PC-9 (cell line): ENCODE data around the gene BMP10. TPM values are rescaled to one million over a fixed set of nuclear protein-coding genes. Genes with fewer than 3 reads are reported as not detected.

Experiments used
- BruUV-seq: library from RNA; stranded (reverse); fragments of 400-500 nt; replicated peaks from 2 replicates; lab custom pipeline; 2021; lab: Mats Ljungman, UMichigan
- CTCF ChIA-PET: fragments of 300-600 bp; sonication (Branson Sonifier 250); formaldehyde crosslinking; loops from one replicate; lab custom pipeline; 2022; ENCODE audit warnings: antibody characterized with exemption; lab: Charles Lee
- POLR2A ChIA-PET: fragments of 300-600 bp; sonication (Branson Sonifier 250); formaldehyde crosslinking; loops from one replicate; lab custom pipeline; 2022; ENCODE audit warnings: antibody characterized with exemption; ENCODE audit not compliant: unreplicated experiment; lab: Charles Lee
- DNase-seq, 2 experiments: peaks; one replicate each; pipeline versions ENCODE4 v3.0.0 to v3.0.0-alpha.2; 2015 to 2022; ENCODE audit warnings: mixed read lengths in 1 of 2
- H2AFZ ChIP-seq: fragments of 200-600 bp; sonication (generic); 2 replicates; pipeline ENCODE4 v1.8.1; 2017; ENCODE audit warnings: antibody characterized with exemption
- H3F3A ChIP-seq: fragments of 200-600 bp; sonication (generic); 2 replicates; pipeline ENCODE4 v1.8.1; 2017; ENCODE audit warnings: antibody characterized with exemption, mild to moderate bottlenecking, low read depth; ENCODE audit not compliant: insufficient read depth
- H3K27ac ChIP-seq: fragments of 200-600 bp; sonication (generic); 2 replicates; pipeline ENCODE4 v1.6.1; 2016; ENCODE audit warnings: mixed run types
- H3K27me3 ChIP-seq: fragments of 200-600 bp; sonication (generic); 2 replicates; pipeline ENCODE4 v1.6.1; 2016; ENCODE audit warnings: low read depth, mixed run types; ENCODE audit not compliant: insufficient read depth
- H3K36me3 ChIP-seq: fragments of 200-600 bp; sonication (generic); 2 replicates; pipeline ENCODE4 v1.6.1; 2016; ENCODE audit warnings: low read depth, mixed run types
- H3K4me1 ChIP-seq: fragments of 200-600 bp; sonication (generic); replicated peaks from 2 replicates; pipeline ENCODE4 v1.6.1; 2016; ENCODE audit warnings: mixed run types; ENCODE audit not compliant: insufficient read depth
- H3K4me2 ChIP-seq: fragments of 200-600 bp; sonication (generic); 2 replicates; pipeline ENCODE4 v1.6.1; 2017; ENCODE audit warnings: mixed run types
- H3K4me3 ChIP-seq: fragments of 200-600 bp; sonication (generic); 2 replicates; pipeline ENCODE4 v1.6.1; 2016; ENCODE audit warnings: mixed run types
- H3K79me2 ChIP-seq: fragments of 200-600 bp; sonication (generic); 2 replicates; pipeline ENCODE4 v1.6.1; 2017; ENCODE audit warnings: low read depth, mixed run types
- H3K9me2 ChIP-seq: fragments of 200-600 bp; sonication (generic); 2 replicates; pipeline ENCODE4 v1.8.1; 2017; ENCODE audit warnings: mild to moderate bottlenecking; ENCODE audit not compliant: insufficient read depth
- H3K9me3 ChIP-seq: fragments of 200-600 bp; sonication (generic); 2 replicates; pipeline ENCODE4 v1.8.1; 2016; ENCODE audit warnings: low read depth; ENCODE audit not compliant: insufficient read depth
- H4K20me1 ChIP-seq: fragments of 200-600 bp; sonication (generic); 2 replicates; pipeline ENCODE4 v1.8.1; 2017; ENCODE audit not compliant: insufficient read depth
- EZH2 ChIP-seq: fragments of 200-600 bp; sonication (generic); IDR thresholded peaks from 2 replicates; pipeline ENCODE4 v1.8.0; 2017; ENCODE audit warnings: antibody characterized with exemption, low read depth
- intact Hi-C: fragments of 100-400 bp; cut with micrococcal nuclease; formaldehyde crosslinking; loops from one replicate; pipeline ENCODE4 v1.10.0; 2022; ENCODE audit not compliant: unreplicated experiment
- total RNA-seq: library from RNA; stranded (reverse); gene quantifications from 2 replicates; pipeline ENCODE4 v1.2.3, GENCODE V29; 2021
- TF ChIP-seq, protein P1 (sequence below): fragments of 200-600 bp; sonication (generic); conservative IDR thresholded peaks from 2 replicates; pipeline ENCODE4 v1.6.1; 2017; ENCODE audit warnings: mixed run types, antibody characterized with exemption, mild to moderate bottlenecking, moderate library complexity

The BMP10 gene
- total RNA-seq, 1 experiment from 2014 or later = not detected

GRCh38 chr2:68889021-68889420 lies 17.8 kb upstream of the BMP10 start:
- no peak for DNase-seq
- no peaks in the 10 kb centered on the region for H4K20me1 ChIP-seq
- H3K9me2 ChIP-seq = no peaks in the 10 kb centered on the region
- H3F3A ChIP-seq = no peaks in the 10 kb centered on the region
- no peaks in the 10 kb centered on the region for H3K4me1 ChIP-seq
- POLR2A ChIA-PET = no interaction called here
- no peak overlapping the region for H3K4me2 ChIP-seq
- H3K79me2 ChIP-seq = no peaks in the 10 kb centered on the region
- no TSS peak for BruUV-seq
- no peak for TF ChIP-seq EZH2
- TF ChIP-seq, protein P1, sequence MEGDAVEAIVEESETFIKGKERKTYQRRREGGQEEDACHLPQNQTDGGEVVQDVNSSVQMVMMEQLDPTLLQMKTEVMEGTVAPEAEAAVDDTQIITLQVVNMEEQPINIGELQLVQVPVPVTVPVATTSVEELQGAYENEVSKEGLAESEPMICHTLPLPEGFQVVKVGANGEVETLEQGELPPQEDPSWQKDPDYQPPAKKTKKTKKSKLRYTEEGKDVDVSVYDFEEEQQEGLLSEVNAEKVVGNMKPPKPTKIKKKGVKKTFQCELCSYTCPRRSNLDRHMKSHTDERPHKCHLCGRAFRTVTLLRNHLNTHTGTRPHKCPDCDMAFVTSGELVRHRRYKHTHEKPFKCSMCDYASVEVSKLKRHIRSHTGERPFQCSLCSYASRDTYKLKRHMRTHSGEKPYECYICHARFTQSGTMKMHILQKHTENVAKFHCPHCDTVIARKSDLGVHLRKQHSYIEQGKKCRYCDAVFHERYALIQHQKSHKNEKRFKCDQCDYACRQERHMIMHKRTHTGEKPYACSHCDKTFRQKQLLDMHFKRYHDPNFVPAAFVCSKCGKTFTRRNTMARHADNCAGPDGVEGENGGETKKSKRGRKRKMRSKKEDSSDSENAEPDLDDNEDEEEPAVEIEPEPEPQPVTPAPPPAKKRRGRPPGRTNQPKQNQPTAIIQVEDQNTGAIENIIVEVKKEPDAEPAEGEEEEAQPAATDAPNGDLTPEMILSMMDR = no peak
- H3K9me3 ChIP-seq = no peaks in the 10 kb centered on the region
- H3K4me3 ChIP-seq = no peak overlapping the region
- CTCF ChIA-PET = no interaction called here
- intact Hi-C loops = loop anchor here (1.0 kb wide), 1 partner anchor 19 kb away; no protein-coding TSS in a partner anchor
- no peak overlapping the region for H2AFZ ChIP-seq
- no peaks in the 10 kb centered on the region for H3K36me3 ChIP-seq
- H3K27me3 ChIP-seq = no peaks in the 10 kb centered on the region
- no peak overlapping the region for H3K27ac ChIP-seq

DNA sequence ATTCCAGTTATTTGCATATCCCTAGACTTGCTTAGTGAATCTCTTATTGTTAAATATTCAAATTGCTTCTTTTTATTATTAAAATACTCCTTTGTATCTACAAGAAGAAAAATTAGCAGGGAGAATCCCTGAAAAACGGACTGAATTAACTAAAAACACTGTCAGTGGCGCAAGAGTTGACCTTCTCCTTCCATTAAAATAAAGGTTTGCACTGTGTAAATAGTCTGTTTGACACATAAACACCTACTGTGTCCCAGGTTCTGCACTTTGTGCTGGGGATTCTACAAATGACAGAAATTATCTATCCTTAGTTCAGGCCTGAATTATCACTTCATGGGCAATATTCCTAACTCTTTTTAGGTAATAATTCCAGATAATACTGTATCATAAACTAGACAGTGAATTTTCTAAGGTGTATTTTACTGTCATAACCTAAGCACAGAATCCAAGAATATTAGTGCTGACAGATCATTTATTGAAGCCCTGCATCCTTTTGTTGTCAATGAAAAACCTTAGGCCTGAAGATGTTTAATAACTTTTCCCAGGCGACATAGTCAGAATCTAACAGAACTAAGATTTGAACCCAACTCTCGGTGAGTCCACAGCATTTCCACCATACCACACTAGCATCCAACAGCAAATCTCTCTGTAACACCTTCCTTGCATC lies 17.0 kb upstream of the BMP10 start:
- no peaks in the 10 kb centered on the region for H3K79me2 ChIP-seq
- no peak overlapping the region for H3K27ac ChIP-seq
- BruUV-seq = no TSS peak
- H3K9me2 ChIP-seq = no peaks in the 10 kb centered on the region
- H3K4me3 ChIP-seq = no peak overlapping the region
- DNase-seq = no peak
- H3K9me3 ChIP-seq = no peaks in the 10 kb centered on the region
- H3F3A ChIP-seq = no peaks in the 10 kb centered on the region
- H3K36me3 ChIP-seq = no peaks in the 10 kb centered on the region
- no peaks in the 10 kb centered on the region for H3K4me1 ChIP-seq
- CTCF ChIA-PET = no interaction called here
- TF ChIP-seq, protein P1 = no peak
- no peak for TF ChIP-seq EZH2
- intact Hi-C loops = no loop called here
- no peak overlapping the region for H3K4me2 ChIP-seq
- H3K27me3 ChIP-seq = 0 out of 2 replicates have a peak, but pooled peaks cover under 1% of the 10 kb centered on the region
- no peaks in the 10 kb centered on the region for H4K20me1 ChIP-seq
- POLR2A ChIA-PET = no interaction called here
- no peak overlapping the region for H2AFZ ChIP-seq

DNA sequence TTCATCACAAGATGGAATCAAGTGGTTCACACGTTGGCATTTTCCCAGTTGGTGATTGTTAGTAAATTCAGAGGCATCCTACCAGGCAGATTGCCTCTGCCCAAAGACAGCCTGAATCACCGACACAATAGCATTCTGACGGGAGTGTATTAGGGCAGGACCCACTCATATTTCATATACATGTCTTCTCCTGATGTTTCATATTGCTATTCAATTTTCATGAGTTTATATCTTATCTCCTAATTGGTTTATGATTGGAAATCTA lies 14.5 kb upstream of the BMP10 start:
- Histone ChIP-seq H3K4me2 (no peak overlapping the region), H3K4me3 (no peak overlapping the region), H3K79me2 (no peaks in the 10 kb centered on the region), H3F3A (no peaks in the 10 kb centered on the region), H2AFZ (no peak overlapping the region), H3K4me1 (no peaks in the 10 kb centered on the region), H3K36me3 (no peaks in the 10 kb centered on the region), H3K27me3 (0 out of 2 replicates have a peak, but pooled peaks cover 6% of the 10 kb centered on the region), H3K9me2 (no peaks in the 10 kb centered on the region), H3K27ac (no peak overlapping the region), H4K20me1 (no peaks in the 10 kb centered on the region), H3K9me3 (no peaks in the 10 kb centered on the region)
- no peak for DNase-seq
- ChIA-PET POLR2A (no interaction called here), CTCF (no interaction called here)
- TF ChIP-seq, protein P1 = no peak
- no peak for TF ChIP-seq EZH2
- BruUV-seq = no TSS peak
- intact Hi-C loops = no loop called here
